Left forelimb (tissue), 1 donor: ENCODE results near the gene FXN.
"Not testable (repeated sequence)": the region's sequence is repeated elsewhere in the genome, so short reads cannot be mapped to it uniquely, and the experiment has no call there.

Experiments
- DNase-seq: peaks from one replicate; pipeline ENCODE4 v3.0.0-alpha.2; 2018; ENCODE audit warnings: low spot score

The FXN gene

GRCh38 chr9:69070201-69070600 is 34.6 kb downstream of the FXN start:
- DNase-seq = no peak

GRCh38 chr9:69071059-69071458 is 35.5 kb downstream of the FXN start:
- DNase-seq = no peak

- DNase-seq = no peak
Measured at GRCh38 chr9:69073103-69073502, 37.6 kb downstream of the FXN start.

GRCh38 chr9:69074801-69075200 is 39.2 kb downstream of the FXN start:
- DNase-seq = no peak

- DNase-seq = no peak
Measured at GRCh38 chr9:69076550-69076949, 41.0 kb downstream of the FXN start.

GRCh38 chr9:69078069-69078468 is 42.5 kb downstream of the FXN start:
- DNase-seq = no peak

GRCh38 chr9:69078581-69078980 is 43.0 kb downstream of the FXN start:
- no peak for DNase-seq

GRCh38 chr9:69079186-69079585 is 43.6 kb downstream of the FXN start:
- no peak for DNase-seq

GRCh38 chr9:69081261-69081660 is 45.7 kb downstream of the FXN start:
- DNase-seq = no peak

- no peak for DNase-seq
Measured at GRCh38 chr9:69083321-69083720, 47.8 kb downstream of the FXN start.

GRCh38 chr9:69085569-69086283 is 50.2 kb downstream of the FXN start:
- no peak for DNase-seq

GRCh38 chr9:69086312-69086711 is 50.8 kb downstream of the FXN start:
- DNase-seq = no peak

- DNase-seq = no peak
Measured at GRCh38 chr9:69086769-69087168, 51.2 kb downstream of the FXN start.

GRCh38 chr9:69089082-69089481 is 53.5 kb downstream of the FXN start:
- no peak for DNase-seq

- no peak for DNase-seq
Measured at GRCh38 chr9:69089491-69089890, 53.9 kb downstream of the FXN start.

- DNase-seq = no peak
Measured at GRCh38 chr9:69090140-69090750, 54.7 kb downstream of the FXN start.

GRCh38 chr9:69090946-69091345 is 55.4 kb downstream of the FXN start:
- no peak for DNase-seq

- no peak for DNase-seq
Measured at GRCh38 chr9:69093471-69094103, 58.0 kb downstream of the FXN start.

GRCh38 chr9:69094361-69095135 is 59.0 kb downstream of the FXN start:
- not testable (repeated sequence) for DNase-seq

- DNase-seq = no peak
Measured at GRCh38 chr9:69097064-69097463, 61.5 kb downstream of the FXN start.

GRCh38 chr9:69097923-69098593 is 62.5 kb downstream of the FXN start:
- no peak for DNase-seq

GRCh38 chr9:69103348-69103996 is 67.9 kb downstream of the FXN start:
- not testable (repeated sequence) for DNase-seq
